GM23248 (cell line): Measurements from ENCODE around the gene SCLT1.

Experiments
- EZH2 ChIP-seq: fragments of 200-600 bp; sonication (generic); IDR thresholded peaks from 2 replicates; pipeline ENCODE4 v1.6.1; 2018; ENCODE audit warnings: antibody characterized with exemption, mild to moderate bottlenecking; ENCODE audit not compliant: insufficient read depth, poor library complexity, severe bottlenecking
- EZH2phosphoT487 ChIP-seq: fragments of 200-600 bp; sonication (generic); IDR thresholded peaks from 2 replicates; pipeline ENCODE4 v1.6.1; 2018; ENCODE audit warnings: antibody characterized with exemption, moderate library complexity, mild to moderate bottlenecking, low read depth; ENCODE audit not compliant: insufficient read depth

- TF ChIP-seq EZH2 (no peak), EZH2phosphoT487 (no peak)
Observed at GRCh38 chr4:128983771-128984485, 109.4 kb downstream of the SCLT1 start.
